ENCODE results near the gene CDC42BPB. TPM values are rescaled to one million over a fixed set of nuclear protein-coding genes. Genes with fewer than 3 reads are reported as not detected.

The CDC42BPB gene
- polyA plus RNA-seq, 1 of the 3 experiments (the other 2 are of a cell fraction) = 61.6 TPM

- no peak overlapping the region for H3K27ac ChIP-seq (ENCODE audit: low read depth in 2 of 2, low read length in 1 of 2)
- no peak for DNase-seq
- CTCF ChIA-PET = interaction anchor here (0.9 to 2.9 kb wide), 5 partner anchors 10 to 224 kb away, joined by 3 to 26 read pairs (median 5); no protein-coding TSS in a partner anchor
- H3K27me3 ChIP-seq (ENCODE audit: insufficient read depth) = no peaks in the 10 kb centered on the region; the same call in 1 of the 2 replicates
- no peaks in the 10 kb centered on the region for H3K79me2 ChIP-seq (ENCODE audit: insufficient read depth)
- no peak for TF ChIP-seq FOSL2 (IDR thresholded peaks at IDR 0.05; ENCODE audit: borderline replicate concordance, low read depth)
- no peak for TF ChIP-seq USF1 (IDR thresholded peaks at IDR 0.05; ENCODE audit: borderline replicate concordance, low read depth)
- TF ChIP-seq GABPA (IDR thresholded peaks at IDR 0.05; ENCODE audit: low read depth) = no peak
- no peak for TF ChIP-seq GATA2 (CRISPR knock-in tag; IDR thresholded peaks at IDR 0.05)
- TF ChIP-seq CTCF (IDR thresholded peaks at IDR 0.05) = no peak
- no peak for TF ChIP-seq ELF1 (IDR thresholded peaks at IDR 0.05)
- no peak for TF ChIP-seq CHD2 (IDR thresholded peaks at IDR 0.05; ENCODE audit: low read length, partially characterized antibody)
- TF ChIP-seq MEF2A (IDR thresholded peaks at IDR 0.05; ENCODE audit: borderline replicate concordance, low read depth) = no peak
- TF ChIP-seq RAD21 (IDR thresholded peaks at IDR 0.05; ENCODE audit: low read length) = no peak
- no peak for TF ChIP-seq FOXM1 (IDR thresholded peaks at IDR 0.05; ENCODE audit: low read depth)
- TF ChIP-seq SMC3 (IDR thresholded peaks at IDR 0.05; ENCODE audit: low read depth, low read length) = no peak
- no peak for TF ChIP-seq EP300 (IDR thresholded peaks at IDR 0.05; ENCODE audit: borderline replicate concordance in 1 of 2, low read depth in 1 of 2, low read length in 1 of 2)
- no peak for TF ChIP-seq EZH2phosphoT487 (IDR thresholded peaks at IDR 0.05; ENCODE audit: borderline replicate concordance, low read depth)
- no peak for TF ChIP-seq RFX5 (IDR thresholded peaks at IDR 0.05; ENCODE audit: low read length)
- no peak for TF ChIP-seq REST (IDR thresholded peaks at IDR 0.05; ENCODE audit: low read depth, low read length)
- no peak for TF ChIP-seq JUND (IDR thresholded peaks at IDR 0.05)
- no peak for TF ChIP-seq MAX (IDR thresholded peaks at IDR 0.05; ENCODE audit: low read depth)
- no peak for TF ChIP-seq NRF1 (IDR thresholded peaks at IDR 0.05; ENCODE audit: low read depth, low read length)
- no peak for TF ChIP-seq USF2 (IDR thresholded peaks at IDR 0.05; ENCODE audit: borderline replicate concordance, low read depth, low read length)
- H2AFZ ChIP-seq (ENCODE audit: low read depth) = no peak overlapping the region
- POLR2A ChIA-PET = no interaction called here
- H3K4me2 ChIP-seq = no peak overlapping the region
- no peaks in the 10 kb centered on the region for H4K20me1 ChIP-seq (ENCODE audit: insufficient read depth)
- WGBS (ENCODE audit: low lambda C conversion rate) = 50% methylated on average over 2 of the region's 2 CpGs
- no peaks in the 10 kb centered on the region for H3K36me3 ChIP-seq (replicated peaks in 1 of 2; ENCODE audit: control insufficient read depth in 1 of 2, insufficient read depth in 2 of 2, low read length in 1 of 2)
- no peaks in the 10 kb centered on the region for H3K9me3 ChIP-seq
- H3F3A ChIP-seq (replicated peaks; ENCODE audit: insufficient read depth) = no peaks in the 10 kb centered on the region
- no peak overlapping the region for H3K9ac ChIP-seq
- no peak overlapping the region for H3K4me3 ChIP-seq (ENCODE audit: low read depth in 2 of 2, low read length in 1 of 2)
- H3K9me2 ChIP-seq = no peaks in the 10 kb centered on the region
- no peaks in the 10 kb centered on the region for H3K4me1 ChIP-seq (ENCODE audit: control insufficient read depth in 1 of 2, insufficient read depth in 2 of 2, low read depth in 1 of 2, low read length in 1 of 2)
Observed at GRCh38 chr14:102918438-102918837, 138.9 kb downstream of the CDC42BPB start.
